ENCODE results near the gene EPHA4. TPM values are rescaled to one million over a fixed set of nuclear protein-coding genes. Genes with fewer than 3 reads are reported as not detected.

EPHA4 gene
- total and polyA plus RNA-seq, 7 experiments from 2014 or later, result 8.3 to 42.8 (median 25.3) TPM

GRCh38 chr2:221392228-221392881, 179.7 kb downstream of the EPHA4 start:
- Histone ChIP-seq H3K27me3 (ENCODE audit: control insufficient read depth in 2 of 2, insufficient read depth in 2 of 2, low read length in 2 of 2) (no peaks in the 10 kb centered on the region), H3K4me3 (ENCODE audit: low read length) (no peak overlapping the region), H3K4me1 (ENCODE audit: control insufficient read depth in 2 of 2, insufficient read depth in 2 of 2, low read length in 2 of 2) (peaks cover 0 to 2% of the 10 kb centered on the region in 2 donors), H3K36me3 (ENCODE audit: control insufficient read depth in 2 of 3, insufficient read depth in 3 of 3, low read length in 3 of 3) (no peaks in the 10 kb centered on the region), H3K27ac (ENCODE audit: low read depth, low read length) (no peak overlapping the region), H3K9me3 (ENCODE audit: control insufficient read depth in 2 of 3, low read length in 3 of 3) (no peaks in the 10 kb centered on the region)
- no peaks in the 10 kb centered on the region for H3K9me3 Mint-ChIP-seq
- ChIA-PET CTCF (interaction anchor here (0.7 kb wide), 1 partner anchor 705 kb away, joined by 3 read pairs; no protein-coding TSS in a partner anchor), POLR2A (no interaction called here)
- peak overlapping the region in 1 of 9 donors; percentile 9 for H3K27ac Mint-ChIP-seq
- peaks cover 0 to 12% (median 0%) of the 10 kb centered on the region in 5 donors for H3K27me3 Mint-ChIP-seq
- no peaks in the 10 kb centered on the region for H3K4me1 Mint-ChIP-seq
- ATAC-seq, result no peak
- no peak for DNase-seq
- no peak overlapping the region for H3K4me3 Mint-ChIP-seq
- no peaks in the 10 kb centered on the region for H3K36me3 Mint-ChIP-seq
- intact Hi-C loops (cut with micrococcal nuclease), result no loop called here

DNA sequence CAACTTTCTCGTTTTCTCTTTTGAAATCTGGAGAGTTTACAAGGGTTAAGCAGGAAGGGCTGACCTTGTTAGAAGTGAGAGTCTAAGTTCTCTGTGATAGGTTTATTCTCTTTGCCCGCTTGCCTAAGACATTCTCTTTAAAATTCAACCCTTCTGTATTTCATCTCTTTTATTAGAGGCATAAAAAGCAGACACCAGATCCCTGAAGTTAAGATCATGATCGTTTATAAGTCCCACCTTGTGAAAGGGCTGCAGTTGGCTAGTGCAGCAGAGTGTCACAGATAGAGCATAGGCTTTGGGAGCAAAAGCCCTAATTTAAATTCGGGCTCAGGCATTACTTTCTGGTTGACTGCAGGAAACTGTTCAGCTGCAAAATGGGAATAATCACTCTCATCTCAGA, 181.2 kb downstream of the EPHA4 start:
- Mint-ChIP-seq H3K27me3 (peaks cover 0 to 16% (median 3%) of the 10 kb centered on the region in 5 donors), H3K9me3 (no peaks in the 10 kb centered on the region), H3K4me1 (no peaks in the 10 kb centered on the region), H3K27ac (no peak overlapping the region), H3K4me3 (no peak overlapping the region), H3K36me3 (no peaks in the 10 kb centered on the region)
- no peak for ATAC-seq
- Histone ChIP-seq H3K27ac (ENCODE audit: low read depth, low read length) (no peak overlapping the region), H3K27me3 (ENCODE audit: control insufficient read depth in 2 of 2, insufficient read depth in 2 of 2, low read length in 2 of 2) (no peaks in the 10 kb centered on the region), H3K9me3 (ENCODE audit: control insufficient read depth in 2 of 3, low read length in 3 of 3) (no peaks in the 10 kb centered on the region), H3K4me3 (ENCODE audit: low read length) (no peak overlapping the region), H3K4me1 (ENCODE audit: control insufficient read depth in 2 of 2, insufficient read depth in 2 of 2, low read length in 2 of 2) (peaks cover 0 to 2% of the 10 kb centered on the region in 2 donors), H3K36me3 (ENCODE audit: control insufficient read depth in 2 of 3, insufficient read depth in 3 of 3, low read length in 3 of 3) (no peaks in the 10 kb centered on the region)
- intact Hi-C loops (cut with micrococcal nuclease), result no loop called here
- DNase-seq, result no peak
- ChIA-PET CTCF (no interaction called here), POLR2A (no interaction called here)

- no peak overlapping the region for H3K27ac Mint-ChIP-seq
- POLR2A ChIA-PET, result no interaction called here
- H3K4me1 Mint-ChIP-seq, result no peaks in the 10 kb centered on the region
These were observed 182.2 kb downstream of the EPHA4 start for GRCh38 chr2:221389904-221390303.

GRCh38 chr2:221389421-221389820, 182.7 kb downstream of the EPHA4 start:
- H3K4me3 Mint-ChIP-seq, result no peak overlapping the region
- no peaks in the 10 kb centered on the region for H3K4me1 Mint-ChIP-seq
- Histone ChIP-seq H3K4me1 (ENCODE audit: control insufficient read depth in 2 of 2, insufficient read depth in 2 of 2, low read length in 2 of 2) (no peaks in the 10 kb centered on the region), H3K4me3 (ENCODE audit: low read length) (no peak overlapping the region), H3K27me3 (ENCODE audit: control insufficient read depth in 2 of 2, insufficient read depth in 2 of 2, low read length in 2 of 2) (no peaks in the 10 kb centered on the region), H3K9me3 (ENCODE audit: control insufficient read depth in 2 of 3, low read length in 3 of 3) (no peaks in the 10 kb centered on the region), H3K27ac (ENCODE audit: low read depth, low read length) (no peak overlapping the region), H3K36me3 (ENCODE audit: control insufficient read depth in 2 of 3, insufficient read depth in 3 of 3, low read length in 3 of 3) (no peaks in the 10 kb centered on the region)
- DNase-seq (no peak), ATAC-seq (no peak)
- H3K27me3 Mint-ChIP-seq, result peaks cover 0 to 14% (median 3%) of the 10 kb centered on the region in 5 donors
- CTCF ChIA-PET, result no interaction called here
- peaks cover 0 to 3% (median 0%) of the 10 kb centered on the region in 11 donors for H3K9me3 Mint-ChIP-seq
- no peaks in the 10 kb centered on the region for H3K36me3 Mint-ChIP-seq
- intact Hi-C loops (cut with micrococcal nuclease), result no loop called here
- POLR2A ChIA-PET, result no interaction called here
- no peak overlapping the region for H3K27ac Mint-ChIP-seq

More at GRCh38 chr2:221389904-221390303, 182.2 kb downstream of the EPHA4 start:
- ATAC-seq (no peak), DNase-seq (no peak)
- intact Hi-C loops (cut with micrococcal nuclease), result no loop called here
- no peak overlapping the region for H3K27ac ChIP-seq (ENCODE audit: low read depth, low read length)
- no peaks in the 10 kb centered on the region for H3K27me3 ChIP-seq (ENCODE audit: control insufficient read depth in 2 of 2, insufficient read depth in 2 of 2, low read length in 2 of 2)
- H3K36me3 ChIP-seq (ENCODE audit: control insufficient read depth in 2 of 3, insufficient read depth in 3 of 3, low read length in 3 of 3), result no peaks in the 10 kb centered on the region
- Mint-ChIP-seq H3K36me3 (no peaks in the 10 kb centered on the region), H3K9me3 (peaks cover 0 to 2% (median 0%) of the 10 kb centered on the region in 11 donors), H3K27me3 (peaks cover 0 to 14% (median 3%) of the 10 kb centered on the region in 5 donors), H3K4me3 (no peak overlapping the region)
- CTCF ChIA-PET, result no interaction called here
- H3K4me3 ChIP-seq (ENCODE audit: low read length), result no peak overlapping the region
- H3K9me3 ChIP-seq (ENCODE audit: control insufficient read depth in 2 of 3, low read length in 3 of 3), result no peaks in the 10 kb centered on the region
- H3K4me1 ChIP-seq (ENCODE audit: control insufficient read depth in 2 of 2, insufficient read depth in 2 of 2, low read length in 2 of 2), result no peaks in the 10 kb centered on the region

GRCh38 chr2:221388891-221389290, 183.2 kb downstream of the EPHA4 start:
- ATAC-seq, result no peak
- Mint-ChIP-seq H3K36me3 (no peaks in the 10 kb centered on the region), H3K4me1 (no peaks in the 10 kb centered on the region), H3K27ac (no peak overlapping the region), H3K27me3 (peaks cover 0 to 14% (median 3%) of the 10 kb centered on the region in 5 donors), H3K4me3 (no peak overlapping the region), H3K9me3 (peaks cover 0 to 6% (median 0%) of the 10 kb centered on the region in 11 donors)
- H3K4me1 ChIP-seq (ENCODE audit: control insufficient read depth in 2 of 2, insufficient read depth in 2 of 2, low read length in 2 of 2), result no peaks in the 10 kb centered on the region
- POLR2A ChIA-PET, result no interaction called here
- no peaks in the 10 kb centered on the region for H3K27me3 ChIP-seq (ENCODE audit: control insufficient read depth in 2 of 2, insufficient read depth in 2 of 2, low read length in 2 of 2)
- CTCF ChIA-PET, result interaction anchor here (0.7 kb wide), 1 partner anchor 121 kb away, joined by 3 read pairs; no protein-coding TSS in a partner anchor
- no peak for DNase-seq
- H3K9me3 ChIP-seq (ENCODE audit: control insufficient read depth in 2 of 3, low read length in 3 of 3), result no peaks in the 10 kb centered on the region
- intact Hi-C loops (cut with micrococcal nuclease), result no loop called here
- H3K4me3 ChIP-seq (ENCODE audit: low read length), result no peak overlapping the region
- H3K27ac ChIP-seq (ENCODE audit: low read depth, low read length), result no peak overlapping the region
- no peaks in the 10 kb centered on the region for H3K36me3 ChIP-seq (ENCODE audit: control insufficient read depth in 2 of 3, insufficient read depth in 3 of 3, low read length in 3 of 3)

DNA sequence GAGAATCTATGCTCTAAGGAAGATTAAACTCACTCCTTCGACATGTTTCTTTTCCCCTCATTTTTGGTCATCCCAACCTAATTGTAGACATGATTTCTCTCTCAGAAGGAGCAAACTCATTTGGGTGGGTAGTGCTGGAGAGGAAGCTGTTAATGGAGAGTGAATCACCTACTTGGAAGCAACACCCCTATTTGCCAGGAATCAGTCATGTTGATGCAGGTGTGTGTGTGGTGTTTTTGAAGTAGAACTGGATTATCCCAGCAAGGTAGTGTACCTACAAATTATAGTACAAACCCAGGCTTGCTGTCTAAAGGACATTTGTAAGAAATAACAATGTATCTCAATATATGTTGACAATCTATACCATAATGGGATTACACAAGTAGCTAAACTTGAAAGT, 186.4 kb downstream of the EPHA4 start:
- no peaks in the 10 kb centered on the region for H3K9me3 ChIP-seq (ENCODE audit: control insufficient read depth in 2 of 3, low read length in 3 of 3)
- CTCF ChIA-PET, result no interaction called here
- no peaks in the 10 kb centered on the region for H3K27me3 ChIP-seq (ENCODE audit: control insufficient read depth in 2 of 2, insufficient read depth in 2 of 2, low read length in 2 of 2)
- intact Hi-C loops (cut with micrococcal nuclease), result no loop called here
- Mint-ChIP-seq H3K27ac (no peak overlapping the region), H3K27me3 (peaks cover 0 to 14% (median 3%) of the 10 kb centered on the region in 5 donors), H3K4me3 (no peak overlapping the region), H3K9me3 (peaks cover 0 to 6% (median 0%) of the 10 kb centered on the region in 11 donors), H3K4me1 (no peaks in the 10 kb centered on the region), H3K36me3 (no peaks in the 10 kb centered on the region)
- DNase-seq (no peak), ATAC-seq (no peak)
- no peaks in the 10 kb centered on the region for H3K4me1 ChIP-seq (ENCODE audit: control insufficient read depth in 2 of 2, insufficient read depth in 2 of 2, low read length in 2 of 2)
- no peak overlapping the region for H3K4me3 ChIP-seq (ENCODE audit: low read length)
- H3K27ac ChIP-seq (ENCODE audit: low read depth, low read length), result no peak overlapping the region
- POLR2A ChIA-PET, result no interaction called here
- H3K36me3 ChIP-seq (ENCODE audit: control insufficient read depth in 2 of 3, insufficient read depth in 3 of 3, low read length in 3 of 3), result no peaks in the 10 kb centered on the region

DNA sequence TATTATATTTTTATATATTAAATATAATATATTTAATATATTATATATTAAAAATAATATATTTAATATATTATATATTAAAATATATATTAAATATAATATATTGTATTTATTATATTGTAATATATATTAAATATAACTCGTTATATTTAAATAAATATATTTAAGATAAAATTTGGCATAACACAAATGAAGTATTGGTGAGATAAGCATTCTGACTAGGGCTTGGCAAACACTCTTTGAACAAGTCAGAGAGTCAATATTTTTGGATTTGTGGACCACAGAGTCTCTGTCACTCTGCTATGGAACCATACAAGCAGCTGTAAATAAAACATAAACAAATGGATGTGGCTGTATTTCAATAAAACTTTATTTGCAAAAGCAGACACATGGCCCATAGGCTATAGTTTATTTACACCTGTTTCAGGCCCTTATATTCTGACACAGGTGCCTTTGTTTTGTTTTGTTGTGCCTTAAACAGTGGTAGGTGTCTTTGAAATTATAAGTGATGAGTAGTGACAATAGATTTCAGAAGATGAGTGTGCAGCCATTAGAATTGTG, 190.1 kb downstream of the EPHA4 start:
- intact Hi-C loops (cut with micrococcal nuclease), result no loop called here
- peaks cover 0 to 6% (median 0%) of the 10 kb centered on the region in 11 donors for H3K9me3 Mint-ChIP-seq
- peaks cover 0 to 6% (median 0%) of the 10 kb centered on the region in 7 donors for H3K4me1 Mint-ChIP-seq
- ChIA-PET CTCF (no interaction called here), POLR2A (no interaction called here)
- peaks cover 0 to 8% (median 0%) of the 10 kb centered on the region in 5 donors for H3K27me3 Mint-ChIP-seq
- Histone ChIP-seq H3K4me1 (ENCODE audit: control insufficient read depth in 2 of 2, insufficient read depth in 2 of 2, low read length in 2 of 2) (no peaks in the 10 kb centered on the region), H3K4me3 (ENCODE audit: low read length) (no peak overlapping the region), H3K27me3 (ENCODE audit: control insufficient read depth in 2 of 2, insufficient read depth in 2 of 2, low read length in 2 of 2) (no peaks in the 10 kb centered on the region), H3K27ac (ENCODE audit: low read depth, low read length) (no peak overlapping the region), H3K36me3 (ENCODE audit: control insufficient read depth in 2 of 3, insufficient read depth in 3 of 3, low read length in 3 of 3) (no peaks in the 10 kb centered on the region), H3K9me3 (ENCODE audit: control insufficient read depth in 2 of 3, low read length in 3 of 3) (no peaks in the 10 kb centered on the region)
- H3K27ac Mint-ChIP-seq, result no peak overlapping the region
- H3K36me3 Mint-ChIP-seq, result no peaks in the 10 kb centered on the region
- H3K4me3 Mint-ChIP-seq, result no peak overlapping the region
- DNase-seq (no peak), ATAC-seq (no peak)
